22Rv1 (cell line): ENCODE measurements around the gene PLCXD1.
"Not testable (repeated sequence)": the region's sequence is repeated elsewhere in the genome, so short reads cannot be mapped to it uniquely, and the experiment has no call there.

Experiments
- H3K27ac ChIP-seq: fragments of 450-650 bp; 2 replicates; pipeline ENCODE4 v1.5.1; 2017
- CTCF ChIP-seq: fragments of 450-650 bp; IDR thresholded peaks from 2 replicates; pipeline ENCODE4 v1.5.1; 2017; ENCODE audit warnings: mild to moderate bottlenecking
- ZFX ChIP-seq: fragments of 450-650 bp; IDR thresholded peaks from 2 replicates; pipeline ENCODE4 v1.6.1; 2017; ENCODE audit warnings: antibody characterized with exemption, borderline replicate concordance

PLCXD1 gene

GRCh38 chrX:347351-348117 is 66.4 kb downstream of the PLCXD1 start:
- TF ChIP-seq CTCF: no peak
- H3K27ac ChIP-seq: no peak overlapping the region

GRCh38 chrX:348461-349117 is 67.4 kb downstream of the PLCXD1 start:
- no peak overlapping the region for H3K27ac ChIP-seq
- TF ChIP-seq ZFX (no peak), CTCF (no peak)

GRCh38 chrX:349196-349595 is 68.0 kb downstream of the PLCXD1 start:
- TF ChIP-seq ZFX (no peak), CTCF (no peak)
- no peak overlapping the region for H3K27ac ChIP-seq

- TF ChIP-seq ZFX (no peak), CTCF (no peak)
- no peak overlapping the region for H3K27ac ChIP-seq
Observed at GRCh38 chrX:349702-350101, 68.5 kb downstream of the PLCXD1 start.

GRCh38 chrX:350148-350533 is 69.0 kb downstream of the PLCXD1 start:
- H3K27ac ChIP-seq: no peak overlapping the region
- TF ChIP-seq ZFX (no peak), CTCF (no peak)

GRCh38 chrX:350534-351323 is 69.5 kb downstream of the PLCXD1 start:
- no peak overlapping the region for H3K27ac ChIP-seq
- TF ChIP-seq ZFX (no peak), CTCF (no peak)

- not testable (repeated sequence) for H3K27ac ChIP-seq
Observed at GRCh38 chrX:351324-351641, 70.1 kb downstream of the PLCXD1 start.
